Fibroblast of mammary gland (primary cell): ENCODE measurements around the gene CAPRIN2.

Experiments
- DNase-seq: peaks from one replicate; pipeline ENCODE4 v3.0.0-alpha.2; 2010; ENCODE audit warnings: low read depth
- H3K4me3 ChIP-seq: 2 replicates; pipeline ENCODE4 v1.5.1; 2011; ENCODE audit warnings: low read depth, mild to moderate bottlenecking, low read length, moderate library complexity; ENCODE audit not compliant: control insufficient read depth
- CTCF ChIP-seq: conservative IDR thresholded peaks from 2 replicates; pipeline ENCODE4 v1.5.1; 2011; ENCODE audit warnings: low read depth, low read length, inconsistent platforms; ENCODE audit not compliant: control insufficient read depth, insufficient read depth

CAPRIN2 gene

DNA sequence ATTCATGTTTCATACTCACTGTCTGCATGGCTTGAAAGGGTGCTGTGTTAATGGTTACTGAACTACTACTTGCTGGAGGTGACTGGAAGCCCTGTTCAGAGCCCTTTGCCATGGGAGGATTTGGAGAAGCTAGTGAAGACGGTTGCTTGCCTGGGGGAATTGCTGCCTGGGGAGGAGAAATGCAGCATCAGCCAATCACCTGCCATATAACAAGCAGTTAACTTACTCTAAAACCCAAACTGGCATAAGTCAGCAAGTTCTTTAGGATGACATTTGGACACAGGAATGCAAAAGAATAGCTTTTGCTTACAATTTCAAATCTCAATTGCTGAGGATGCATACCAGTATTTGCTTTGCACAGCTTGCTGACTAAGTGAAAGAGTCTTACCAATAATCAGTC lies 35.7 kb downstream of the CAPRIN2 start:
- no peak for TF ChIP-seq CTCF
- peak; percentile 49 for DNase-seq
- no peak overlapping the region for H3K4me3 ChIP-seq

- no peak for DNase-seq
- H3K4me3 ChIP-seq: no peak overlapping the region
- no peak for TF ChIP-seq CTCF
Observed at GRCh38 chr12:30707613-30708342, 47.0 kb downstream of the CAPRIN2 start.

DNA sequence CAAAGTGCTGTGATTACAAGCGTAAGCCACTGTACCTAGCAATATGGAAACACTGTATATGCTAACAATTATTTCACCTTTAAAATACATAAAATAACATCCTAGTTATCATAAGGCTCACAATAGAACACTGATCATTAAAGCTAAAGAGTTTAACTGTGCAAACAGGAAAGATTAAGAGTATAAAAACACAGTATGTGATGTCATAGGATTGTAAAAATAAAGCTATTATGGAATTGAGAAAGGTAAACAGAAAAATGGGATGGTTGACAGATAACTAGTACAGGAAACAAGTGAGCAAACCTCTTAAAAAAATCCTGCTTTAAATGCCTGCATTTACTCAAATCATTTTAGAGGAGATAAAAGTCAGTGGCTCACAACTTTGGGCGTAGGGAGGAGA lies 48.3 kb downstream of the CAPRIN2 start:
- DNase-seq: no peak
- no peak overlapping the region for H3K4me3 ChIP-seq
- TF ChIP-seq CTCF: no peak

DNA sequence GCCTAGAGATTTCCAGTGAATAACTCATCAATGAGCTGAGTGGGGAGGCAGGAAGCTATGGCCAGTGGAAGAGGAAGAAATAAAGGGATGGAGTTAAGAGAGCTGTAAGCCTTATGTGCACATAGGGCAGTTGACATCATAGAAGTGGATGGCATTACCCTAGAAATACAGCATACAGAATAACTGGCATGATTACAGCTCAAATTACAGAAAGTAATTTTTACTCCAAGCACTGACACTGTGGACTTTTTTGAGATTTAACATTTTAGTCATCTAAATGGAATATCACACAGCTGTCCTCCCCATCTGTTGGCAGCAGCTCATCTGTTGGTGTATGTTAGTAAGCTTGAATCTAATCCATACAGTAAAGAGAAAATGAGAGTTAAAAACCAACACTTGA lies 53.7 kb downstream of the CAPRIN2 start:
- DNase-seq: peak; percentile 28
- no peak for TF ChIP-seq CTCF
- H3K4me3 ChIP-seq: no peak overlapping the region

- no peak for TF ChIP-seq CTCF
- no peak overlapping the region for H3K4me3 ChIP-seq
- peak; percentile 52 for DNase-seq
Observed at GRCh38 chr12:30700216-30700900, 54.4 kb downstream of the CAPRIN2 start.

DNA sequence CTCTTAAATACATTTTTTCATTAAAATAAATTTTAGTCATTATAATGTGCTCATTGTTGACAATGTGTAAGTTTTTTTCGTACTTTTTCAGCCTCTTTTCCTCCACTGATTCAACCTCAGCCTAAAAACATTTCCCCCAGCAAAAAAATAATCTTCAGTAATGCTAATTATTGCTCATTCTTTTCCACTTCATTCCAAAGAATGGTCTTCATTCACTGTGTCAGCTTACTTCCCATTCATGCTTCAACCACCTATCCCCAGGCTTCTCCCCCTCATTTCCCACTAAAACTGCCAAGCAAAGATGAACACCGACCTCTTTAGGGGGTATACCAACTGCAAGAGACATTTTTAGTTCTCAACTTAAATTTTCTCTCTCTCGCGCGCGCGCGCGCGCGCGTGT lies 56.4 kb downstream of the CAPRIN2 start:
- H3K4me3 ChIP-seq: no peak overlapping the region
- TF ChIP-seq CTCF: no peak
- DNase-seq: no peak
